GM12801 (cell line): ENCODE data around the gene PRC1.

Source experiments
- CTCF ChIP-seq: IDR thresholded peaks from one replicate; pipeline ENCODE4 v1.5.1; 2011; ENCODE audit warnings: control low read depth; ENCODE audit not compliant: insufficient read length; ENCODE audit errors: extremely low read depth

The PRC1 gene

DNA sequence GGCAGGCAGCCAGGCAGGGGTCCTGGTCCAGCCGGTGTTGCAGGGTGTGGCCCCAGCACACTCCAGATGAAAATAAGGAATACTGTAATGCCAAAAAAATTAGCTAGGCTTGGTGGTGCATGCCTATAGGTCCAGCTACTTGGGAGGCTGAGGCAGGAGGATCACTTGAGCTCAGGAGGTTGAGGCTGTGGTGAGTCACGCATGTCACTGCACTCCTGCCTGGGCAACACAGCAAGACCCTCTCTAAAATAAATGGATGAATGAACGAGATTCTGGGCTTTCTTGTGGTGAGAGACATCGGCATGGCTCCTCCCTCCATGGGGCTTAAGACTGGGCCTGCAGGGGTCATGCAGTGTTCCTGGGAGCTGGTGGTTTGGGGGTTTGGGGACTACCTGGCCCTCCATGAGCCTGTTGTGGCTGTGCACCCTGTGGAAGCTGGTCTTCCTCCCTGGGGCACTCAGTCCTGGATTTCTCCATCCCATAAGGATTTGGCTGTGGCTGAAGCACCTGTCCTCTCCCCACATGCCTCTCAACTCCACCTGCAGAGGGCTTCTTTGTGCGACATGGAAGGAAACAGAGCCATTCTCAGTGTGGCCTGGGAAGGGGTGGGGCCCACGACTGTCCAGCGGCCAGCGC lies 47.3 kb downstream of the PRC1 start:
- no peak for TF ChIP-seq CTCF

DNA sequence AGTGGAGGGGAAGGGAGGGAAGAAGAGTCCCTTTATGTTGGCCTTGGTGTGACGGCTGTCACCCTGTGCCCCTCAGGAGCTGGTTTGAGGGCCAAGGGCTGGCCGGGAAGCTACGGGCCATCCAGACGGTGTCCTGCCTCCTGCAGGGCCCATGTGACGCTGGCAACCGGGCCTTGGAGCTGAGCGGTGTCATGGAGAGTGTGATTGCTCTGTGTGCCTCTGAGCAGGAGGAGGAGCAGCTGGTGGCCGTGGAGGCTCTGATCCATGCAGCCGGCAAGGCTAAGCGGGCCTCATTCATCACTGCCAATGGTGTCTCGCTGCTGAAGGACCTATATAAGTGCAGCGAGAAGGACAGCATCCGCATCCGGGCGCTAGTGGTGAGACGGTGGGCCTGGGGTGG lies 47.8 kb downstream of the PRC1 start:
- TF ChIP-seq CTCF: no peak

- no peak for TF ChIP-seq CTCF
These were observed 49.2 kb downstream of the PRC1 start for GRCh38 chr15:90945091-90945490.

GRCh38 chr15:90942354-90943120 lies 51.8 kb downstream of the PRC1 start:
- TF ChIP-seq CTCF: no peak

DNA sequence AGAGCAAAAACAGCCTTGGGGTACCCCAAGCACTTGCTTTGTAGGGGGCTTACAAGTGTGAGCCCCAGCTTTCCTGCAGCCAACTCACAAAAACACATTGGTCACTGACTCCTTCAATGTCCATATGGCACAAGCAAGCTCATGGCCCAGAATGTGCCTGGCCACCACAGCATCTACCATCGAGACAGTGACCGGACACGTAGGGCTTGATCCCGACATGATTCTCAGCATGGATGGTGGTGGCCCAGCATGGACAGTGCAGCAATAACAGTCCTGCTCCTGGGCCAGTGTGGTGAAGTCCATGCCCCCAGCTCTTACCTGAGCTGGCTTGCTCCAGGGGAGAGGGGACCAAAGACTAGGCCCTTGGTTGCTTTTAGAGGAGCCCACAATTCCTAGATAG lies 53.3 kb downstream of the PRC1 start:
- TF ChIP-seq CTCF: no peak

DNA sequence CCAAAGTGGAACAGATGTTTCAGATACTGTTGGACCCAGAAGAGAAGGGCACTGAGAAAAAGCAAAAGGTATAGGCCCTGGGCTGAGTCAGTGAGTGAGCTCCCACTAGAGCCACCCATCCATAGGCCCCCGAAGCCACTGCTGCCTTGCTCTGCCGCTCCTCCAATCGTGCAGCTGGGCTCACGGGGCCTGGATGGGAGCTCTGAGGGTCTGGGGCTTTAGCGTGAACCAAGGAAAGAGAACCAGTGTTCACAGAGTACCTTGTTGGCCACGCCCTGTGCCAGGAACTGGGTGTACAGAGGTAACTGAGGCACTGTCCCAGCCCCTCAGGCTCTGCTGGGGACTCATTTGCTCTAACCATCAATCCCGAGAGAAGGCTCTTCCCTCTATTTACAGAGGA lies 54.6 kb downstream of the PRC1 start:
- TF ChIP-seq CTCF: no peak

DNA sequence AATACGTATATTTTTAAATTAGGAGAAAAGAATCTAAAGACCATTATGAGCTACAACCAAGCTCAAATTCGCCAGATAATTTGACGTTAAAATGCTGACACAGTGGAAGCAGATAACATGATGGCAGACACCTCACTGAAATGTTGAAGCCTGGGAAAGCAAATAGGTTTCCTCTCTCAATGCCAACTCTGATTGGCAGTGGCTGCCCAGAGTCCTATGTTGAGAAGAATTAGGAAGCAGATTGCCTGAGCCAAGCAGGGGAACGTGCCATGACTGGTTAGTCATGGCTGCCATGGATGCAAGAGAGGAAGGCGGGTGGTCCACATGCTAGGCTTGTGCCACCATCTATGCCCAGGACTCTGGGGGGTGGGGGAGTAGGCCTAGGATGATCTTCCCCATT lies 56.1 kb downstream of the PRC1 start:
- TF ChIP-seq CTCF: no peak
